HL-60 (cell line): ENCODE data around the gene NECTIN2.

Experiments used
- POLR2AphosphoS5 ChIP-seq: IDR thresholded peaks from 2 replicates; pipeline ENCODE4 v1.6.1; 2012; ENCODE audit warnings: low read depth
- SPI1 ChIP-seq: IDR thresholded peaks from 2 replicates; pipeline ENCODE4 v1.6.1; 2012; ENCODE audit warnings: low read depth, mild to moderate bottlenecking, borderline replicate concordance
- TF ChIP-seq, protein P1 (sequence below): IDR thresholded peaks from one replicate; pipeline ENCODE4 v1.5.1; 2011; ENCODE audit warnings: low read length, control low read depth, inconsistent platforms; ENCODE audit not compliant: insufficient read depth
- TF ChIP-seq, protein P2 (sequence below): IDR thresholded peaks from 2 replicates; pipeline ENCODE4 v1.6.1; 2012; ENCODE audit warnings: low read depth; ENCODE audit not compliant: insufficient replicate concordance

DNA sequence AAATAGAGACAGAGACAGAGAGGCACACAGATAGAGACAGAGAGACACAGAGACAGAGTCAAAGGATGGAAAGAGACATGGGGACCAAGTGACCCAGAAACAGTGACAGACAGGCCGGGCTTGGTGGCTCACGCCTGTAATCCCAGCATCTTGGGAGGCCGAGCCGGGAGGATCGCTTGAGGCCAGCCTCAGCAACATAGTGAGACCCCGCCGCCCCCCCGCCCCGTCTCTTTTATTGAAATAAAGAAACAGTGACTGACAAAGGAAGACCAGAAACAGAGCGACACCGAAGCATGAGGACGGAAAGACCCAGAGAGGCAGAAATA, 848 bp upstream of the NECTIN2 start:
- TF ChIP-seq, protein P1, sequence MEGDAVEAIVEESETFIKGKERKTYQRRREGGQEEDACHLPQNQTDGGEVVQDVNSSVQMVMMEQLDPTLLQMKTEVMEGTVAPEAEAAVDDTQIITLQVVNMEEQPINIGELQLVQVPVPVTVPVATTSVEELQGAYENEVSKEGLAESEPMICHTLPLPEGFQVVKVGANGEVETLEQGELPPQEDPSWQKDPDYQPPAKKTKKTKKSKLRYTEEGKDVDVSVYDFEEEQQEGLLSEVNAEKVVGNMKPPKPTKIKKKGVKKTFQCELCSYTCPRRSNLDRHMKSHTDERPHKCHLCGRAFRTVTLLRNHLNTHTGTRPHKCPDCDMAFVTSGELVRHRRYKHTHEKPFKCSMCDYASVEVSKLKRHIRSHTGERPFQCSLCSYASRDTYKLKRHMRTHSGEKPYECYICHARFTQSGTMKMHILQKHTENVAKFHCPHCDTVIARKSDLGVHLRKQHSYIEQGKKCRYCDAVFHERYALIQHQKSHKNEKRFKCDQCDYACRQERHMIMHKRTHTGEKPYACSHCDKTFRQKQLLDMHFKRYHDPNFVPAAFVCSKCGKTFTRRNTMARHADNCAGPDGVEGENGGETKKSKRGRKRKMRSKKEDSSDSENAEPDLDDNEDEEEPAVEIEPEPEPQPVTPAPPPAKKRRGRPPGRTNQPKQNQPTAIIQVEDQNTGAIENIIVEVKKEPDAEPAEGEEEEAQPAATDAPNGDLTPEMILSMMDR, result no peak
- TF ChIP-seq, protein P2, sequence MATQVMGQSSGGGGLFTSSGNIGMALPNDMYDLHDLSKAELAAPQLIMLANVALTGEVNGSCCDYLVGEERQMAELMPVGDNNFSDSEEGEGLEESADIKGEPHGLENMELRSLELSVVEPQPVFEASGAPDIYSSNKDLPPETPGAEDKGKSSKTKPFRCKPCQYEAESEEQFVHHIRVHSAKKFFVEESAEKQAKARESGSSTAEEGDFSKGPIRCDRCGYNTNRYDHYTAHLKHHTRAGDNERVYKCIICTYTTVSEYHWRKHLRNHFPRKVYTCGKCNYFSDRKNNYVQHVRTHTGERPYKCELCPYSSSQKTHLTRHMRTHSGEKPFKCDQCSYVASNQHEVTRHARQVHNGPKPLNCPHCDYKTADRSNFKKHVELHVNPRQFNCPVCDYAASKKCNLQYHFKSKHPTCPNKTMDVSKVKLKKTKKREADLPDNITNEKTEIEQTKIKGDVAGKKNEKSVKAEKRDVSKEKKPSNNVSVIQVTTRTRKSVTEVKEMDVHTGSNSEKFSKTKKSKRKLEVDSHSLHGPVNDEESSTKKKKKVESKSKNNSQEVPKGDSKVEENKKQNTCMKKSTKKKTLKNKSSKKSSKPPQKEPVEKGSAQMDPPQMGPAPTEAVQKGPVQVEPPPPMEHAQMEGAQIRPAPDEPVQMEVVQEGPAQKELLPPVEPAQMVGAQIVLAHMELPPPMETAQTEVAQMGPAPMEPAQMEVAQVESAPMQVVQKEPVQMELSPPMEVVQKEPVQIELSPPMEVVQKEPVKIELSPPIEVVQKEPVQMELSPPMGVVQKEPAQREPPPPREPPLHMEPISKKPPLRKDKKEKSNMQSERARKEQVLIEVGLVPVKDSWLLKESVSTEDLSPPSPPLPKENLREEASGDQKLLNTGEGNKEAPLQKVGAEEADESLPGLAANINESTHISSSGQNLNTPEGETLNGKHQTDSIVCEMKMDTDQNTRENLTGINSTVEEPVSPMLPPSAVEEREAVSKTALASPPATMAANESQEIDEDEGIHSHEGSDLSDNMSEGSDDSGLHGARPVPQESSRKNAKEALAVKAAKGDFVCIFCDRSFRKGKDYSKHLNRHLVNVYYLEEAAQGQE, result no peak
- TF ChIP-seq POLR2AphosphoS5 (no peak), SPI1 (no peak)
